Transverse colon (tissue), 4 donors: Measurements from ENCODE around the gene VTI1A.

Source experiments
- POLR2AphosphoS5 ChIP-seq, 3 donors: sonication (generic); formaldehyde crosslinking; IDR thresholded peaks; one replicate each; pipeline ENCODE4 v1.6.1; 2016; ENCODE audit warnings: antibody characterized with exemption in 3 of 3
- TF ChIP-seq, protein P1 (sequence below), 5 experiments: fragments of 200-600 bp in 3 of 5; fragments of 450-650 bp in 2 of 5; sonication (generic) in 3 of 5; IDR thresholded peaks; 1 replicate in 2 of 5; 2 replicates in 3 of 5; pipeline ENCODE4 v1.5.1; 2016 to 2017; ENCODE audit warnings: antibody characterized with exemption in 5 of 5, inconsistent platforms in 3 of 5, mild to moderate bottlenecking in 2 of 5, moderate library complexity in 1 of 5

DNA sequence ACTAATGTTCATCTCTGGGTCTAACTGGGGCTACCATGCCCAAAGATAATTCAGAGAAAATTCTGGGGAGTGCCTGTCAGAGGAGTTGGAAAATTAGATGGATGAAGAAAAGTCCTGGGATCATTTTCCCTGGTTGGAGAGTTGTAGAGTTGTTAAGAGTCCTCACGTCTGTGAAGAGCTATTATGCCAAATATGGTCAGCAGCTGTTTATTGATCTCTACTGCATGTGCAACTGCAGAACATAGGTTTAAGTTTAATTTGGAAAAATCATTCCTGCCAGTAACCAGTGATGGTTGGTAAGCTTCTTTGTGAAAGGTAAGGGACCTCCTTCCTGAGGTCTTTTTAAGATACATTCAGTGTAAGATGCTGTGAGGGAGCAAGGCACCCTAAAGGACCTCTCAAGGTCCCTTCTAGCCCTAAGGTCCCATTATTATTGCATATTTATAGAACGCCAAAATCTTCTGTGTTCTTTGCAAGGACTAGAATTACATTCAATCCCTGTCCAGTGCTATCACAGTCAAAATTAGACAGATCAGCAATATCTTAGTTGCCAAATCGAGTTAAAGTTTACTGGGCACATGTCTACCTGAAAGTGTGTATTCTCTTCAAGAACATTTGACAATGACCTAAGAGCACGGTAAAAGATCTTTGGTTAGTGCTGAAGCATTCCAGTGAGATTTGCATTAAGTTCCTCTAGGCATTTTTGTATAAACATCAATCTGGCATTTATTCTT is 62.7 kb downstream of the VTI1A start:
- TF ChIP-seq, protein P1, sequence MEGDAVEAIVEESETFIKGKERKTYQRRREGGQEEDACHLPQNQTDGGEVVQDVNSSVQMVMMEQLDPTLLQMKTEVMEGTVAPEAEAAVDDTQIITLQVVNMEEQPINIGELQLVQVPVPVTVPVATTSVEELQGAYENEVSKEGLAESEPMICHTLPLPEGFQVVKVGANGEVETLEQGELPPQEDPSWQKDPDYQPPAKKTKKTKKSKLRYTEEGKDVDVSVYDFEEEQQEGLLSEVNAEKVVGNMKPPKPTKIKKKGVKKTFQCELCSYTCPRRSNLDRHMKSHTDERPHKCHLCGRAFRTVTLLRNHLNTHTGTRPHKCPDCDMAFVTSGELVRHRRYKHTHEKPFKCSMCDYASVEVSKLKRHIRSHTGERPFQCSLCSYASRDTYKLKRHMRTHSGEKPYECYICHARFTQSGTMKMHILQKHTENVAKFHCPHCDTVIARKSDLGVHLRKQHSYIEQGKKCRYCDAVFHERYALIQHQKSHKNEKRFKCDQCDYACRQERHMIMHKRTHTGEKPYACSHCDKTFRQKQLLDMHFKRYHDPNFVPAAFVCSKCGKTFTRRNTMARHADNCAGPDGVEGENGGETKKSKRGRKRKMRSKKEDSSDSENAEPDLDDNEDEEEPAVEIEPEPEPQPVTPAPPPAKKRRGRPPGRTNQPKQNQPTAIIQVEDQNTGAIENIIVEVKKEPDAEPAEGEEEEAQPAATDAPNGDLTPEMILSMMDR (IDR thresholded peaks at IDR 0.05), result no peak
- no peak for TF ChIP-seq POLR2AphosphoS5 (IDR thresholded peaks at IDR 0.05)
